Ovary (tissue), 9 donors: Measurements from ENCODE around the gene CCDC106. TPM values are rescaled to one million over a fixed set of nuclear protein-coding genes. Genes with fewer than 3 reads are reported as not detected.
A peak's percentile ranks its signal among the peaks of the same experiment; 100 is the strongest.

Experiments used
- DNase-seq, 5 donors: peaks; one replicate each; pipeline ENCODE4 v3.0.0-alpha.2; 2019 to 2020
- H3K27ac ChIP-seq, 2 donors: fragments of 200-600 bp; one replicate each; pipeline versions ENCODE4 v1.5.1 to v1.8.0; 2019 to 2022
- H3K27me3 ChIP-seq: fragments of 200-600 bp; one replicate; pipeline ENCODE4 v1.8.0; 2022
- H3K36me3 ChIP-seq: fragments of 200-600 bp; sonication (generic); one replicate; pipeline ENCODE4 v1.5.1; 2019
- H3K4me1 ChIP-seq: one replicate; pipeline ENCODE4 v1.8.1; 2013; ENCODE audit warnings: mild to moderate bottlenecking, moderate library complexity; ENCODE audit not compliant: insufficient read depth
- H3K4me3 ChIP-seq: fragments of 200-600 bp; sonication (generic); one replicate; pipeline ENCODE4 v1.5.1; 2017
- H3K9me3 ChIP-seq, 2 donors: fragments of 200-600 bp in 1 of 2; sonication (generic) in 1 of 2; one replicate each; pipeline versions ENCODE4 v1.5.1 to v1.8.1; 2013 to 2019; ENCODE audit warnings: mild to moderate bottlenecking in 1 of 2, moderate library complexity in 1 of 2
- EP300 ChIP-seq: sonication (generic); formaldehyde crosslinking; IDR thresholded peaks from one replicate; pipeline ENCODE4 v1.6.1; 2017; ENCODE audit warnings: antibody characterized with exemption
- POLR2A ChIP-seq: fragments of 450-650 bp; IDR thresholded peaks from one replicate; pipeline ENCODE4 v1.6.1; 2017; ENCODE audit warnings: antibody characterized with exemption, mild to moderate bottlenecking, moderate library complexity
- WGBS, 3 donors: extraction: QIAGEN DNeasy Blood & Tissue Kit in 1 of 3; methylation state at CpG; one replicate each; pipeline versions ENCODE4 v1.1.5 to v1.1.7; 2013 to 2017; 5-methylcytosine and 5-hydroxymethylcytosine counted together
- intact Hi-C, 4 donors: fragments of 100-400 bp; cut with DNase I; formaldehyde crosslinking; loops; one replicate each; pipeline versions ENCODE4 v1.11.0 to v1.15.1; 2022 to 2023
- polyA plus RNA-seq, 2 donors: library from polyadenylated mRNA; stranded (reverse); fragments of 200-250 nt in 1 of 2; fragments of 350-450 nt in 1 of 2; fragmentation: Illumina TruSeq in 1 of 2; extraction: RNeasy Lipid Tissue Mini Kit (QIAGEN cat#74804) in 1 of 2; gene quantifications; one replicate each; pipeline ENCODE4 v1.2.3, GENCODE V29; 2013 to 2014
- total RNA-seq, 7 donors: library from RNA; depleted of rRNA in 2 of 7; stranded (reverse); fragments of >200 nt in 2 of 7; fragmentation: NEBNext Ultra II Directional in 3 of 7; extraction: Animal tissue kit (Norgen Biotek cat#: 25700) in 3 of 7; gene quantifications; one replicate each; pipeline versions ENCODE4 v1.1.0 to v1.2.4, GENCODE V29; 2016 to 2023
- TF ChIP-seq, protein P1 (sequence below), 3 donors: fragments of 450-650 bp in 2 of 3; fragments of 200-600 bp in 1 of 3; IDR thresholded peaks; one replicate each; pipeline versions ENCODE4 v1.5.1 to v1.8.0; 2016 to 2022; ENCODE audit warnings: antibody characterized with exemption in 3 of 3, mild to moderate bottlenecking in 1 of 3
- donor health status: DM: no; HTN: no; CAD: no; lungs with moderate emphysema.
- donor health status: DM: no; HTN: no; CAD: no.
- donor health status: Bipolar disorder and iron deficiency.
- donor health status: DM: yes; HTN: yes; CAD: no.
- donor health status: DM: no; HTN: no; CAD: no.
- donor health status: DM: yes; HTN: yes; CAD: no.

Gene CCDC106
- total and polyA plus RNA-seq, 9 donors, result 3.1 to 20.2 (median 14.5) TPM

DNA sequence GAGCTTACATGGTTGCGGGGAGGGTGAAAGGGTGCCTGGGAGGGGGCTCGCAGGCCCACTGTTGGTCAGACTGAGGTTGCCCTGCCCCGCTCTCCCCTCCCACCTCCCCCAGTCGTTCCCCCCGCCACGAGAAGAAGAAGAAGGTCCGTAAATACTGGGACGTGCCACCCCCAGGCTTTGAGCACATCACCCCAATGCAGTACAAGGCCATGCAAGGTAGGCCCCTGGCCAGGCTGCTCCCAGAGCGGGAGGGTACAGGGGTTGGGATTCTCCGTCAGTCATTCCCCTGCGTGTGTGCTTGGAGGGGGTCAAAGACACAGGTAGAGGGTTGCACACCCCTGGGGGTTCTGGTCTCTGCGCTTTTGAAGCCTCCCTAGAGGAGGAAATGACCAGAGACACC lies 12.4 kb downstream of the CCDC106 start:
- DNase-seq, result no peak
- Histone ChIP-seq H3K4me1 (peaks cover 18% of the 10 kb centered on the region), H3K9me3 (no peaks in the 10 kb centered on the region), H3K36me3 (no peaks in the 10 kb centered on the region), H3K27ac (no peak overlapping the region), H3K27me3 (no peaks in the 10 kb centered on the region), H3K4me3 (no peak overlapping the region)
- WGBS, 3 donors, result 75 to 83% (median 80%) methylated on average over 12 of the region's 12 CpGs
- TF ChIP-seq POLR2A (no peak), EP300 (no peak)
- TF ChIP-seq, protein P1, sequence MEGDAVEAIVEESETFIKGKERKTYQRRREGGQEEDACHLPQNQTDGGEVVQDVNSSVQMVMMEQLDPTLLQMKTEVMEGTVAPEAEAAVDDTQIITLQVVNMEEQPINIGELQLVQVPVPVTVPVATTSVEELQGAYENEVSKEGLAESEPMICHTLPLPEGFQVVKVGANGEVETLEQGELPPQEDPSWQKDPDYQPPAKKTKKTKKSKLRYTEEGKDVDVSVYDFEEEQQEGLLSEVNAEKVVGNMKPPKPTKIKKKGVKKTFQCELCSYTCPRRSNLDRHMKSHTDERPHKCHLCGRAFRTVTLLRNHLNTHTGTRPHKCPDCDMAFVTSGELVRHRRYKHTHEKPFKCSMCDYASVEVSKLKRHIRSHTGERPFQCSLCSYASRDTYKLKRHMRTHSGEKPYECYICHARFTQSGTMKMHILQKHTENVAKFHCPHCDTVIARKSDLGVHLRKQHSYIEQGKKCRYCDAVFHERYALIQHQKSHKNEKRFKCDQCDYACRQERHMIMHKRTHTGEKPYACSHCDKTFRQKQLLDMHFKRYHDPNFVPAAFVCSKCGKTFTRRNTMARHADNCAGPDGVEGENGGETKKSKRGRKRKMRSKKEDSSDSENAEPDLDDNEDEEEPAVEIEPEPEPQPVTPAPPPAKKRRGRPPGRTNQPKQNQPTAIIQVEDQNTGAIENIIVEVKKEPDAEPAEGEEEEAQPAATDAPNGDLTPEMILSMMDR (IDR thresholded peaks at IDR 0.05), result no peak
- intact Hi-C loops, result no loop called here

DNA sequence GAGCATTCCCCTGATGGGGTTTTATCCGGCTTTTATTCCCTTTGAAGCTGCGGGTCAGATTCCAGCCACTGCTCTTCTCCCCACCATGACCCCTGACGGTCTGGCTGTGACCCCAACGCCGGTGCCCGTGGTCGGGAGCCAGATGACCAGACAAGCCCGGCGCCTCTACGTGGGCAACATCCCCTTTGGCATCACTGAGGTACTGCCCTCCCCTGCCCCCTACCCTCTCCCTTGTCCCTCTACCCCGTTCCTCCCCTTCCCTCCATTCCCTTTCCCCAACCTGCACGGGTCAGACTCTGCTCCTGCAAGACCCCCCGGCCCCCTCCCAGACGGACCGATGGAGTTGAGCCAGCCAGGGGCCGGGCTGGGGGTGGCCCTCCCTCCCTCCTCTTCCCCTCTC lies 13.0 kb downstream of the CCDC106 start:
- Histone ChIP-seq H3K27me3 (no peaks in the 10 kb centered on the region), H3K36me3 (no peaks in the 10 kb centered on the region), H3K4me3 (no peak overlapping the region), H3K9me3 (no peaks in the 10 kb centered on the region), H3K4me1 (peaks cover 18% of the 10 kb centered on the region), H3K27ac (no peak overlapping the region)
- intact Hi-C loops, result no loop called here
- 55 to 64% (median 64%) methylated on average over 16 of the region's 16 CpGs for WGBS, 3 donors
- peak in 1 of 5 donors; percentile 31 for DNase-seq
- no peak for TF ChIP-seq EP300
- TF ChIP-seq, protein P1 (IDR thresholded peaks at IDR 0.05), result no peak

DNA sequence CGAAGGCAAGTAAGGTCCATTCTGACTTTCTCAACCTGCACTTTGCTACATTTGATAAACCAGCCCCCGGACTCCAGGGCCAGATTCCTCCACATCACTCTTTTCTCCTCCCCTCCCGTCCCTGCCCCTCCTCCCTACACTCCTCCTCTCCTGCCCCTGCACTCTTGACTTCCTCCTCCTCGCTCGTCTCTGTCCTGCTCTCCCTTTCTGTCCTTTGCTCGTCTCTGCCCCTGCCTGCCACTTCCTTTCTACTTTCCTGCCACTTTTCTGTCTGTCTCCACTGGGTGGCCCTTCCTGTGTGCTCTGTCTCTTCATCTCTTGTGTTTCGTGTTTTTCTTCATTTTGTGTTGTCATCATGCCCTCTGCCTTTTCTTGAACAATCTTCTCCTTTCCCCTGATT lies 13.8 kb downstream of the CCDC106 start:
- 62 to 70% (median 66%) methylated on average over 7 of the region's 7 CpGs for WGBS, 3 donors
- Histone ChIP-seq H3K9me3 (no peaks in the 10 kb centered on the region), H3K4me1 (peaks cover 11% of the 10 kb centered on the region), H3K27me3 (no peaks in the 10 kb centered on the region), H3K4me3 (no peak overlapping the region), H3K27ac (no peak overlapping the region), H3K36me3 (no peaks in the 10 kb centered on the region)
- no peak for DNase-seq
- intact Hi-C loops, result no loop called here
- TF ChIP-seq EP300 (no peak), POLR2A (no peak)
- TF ChIP-seq, protein P1 (IDR thresholded peaks at IDR 0.05), result no peak

DNA sequence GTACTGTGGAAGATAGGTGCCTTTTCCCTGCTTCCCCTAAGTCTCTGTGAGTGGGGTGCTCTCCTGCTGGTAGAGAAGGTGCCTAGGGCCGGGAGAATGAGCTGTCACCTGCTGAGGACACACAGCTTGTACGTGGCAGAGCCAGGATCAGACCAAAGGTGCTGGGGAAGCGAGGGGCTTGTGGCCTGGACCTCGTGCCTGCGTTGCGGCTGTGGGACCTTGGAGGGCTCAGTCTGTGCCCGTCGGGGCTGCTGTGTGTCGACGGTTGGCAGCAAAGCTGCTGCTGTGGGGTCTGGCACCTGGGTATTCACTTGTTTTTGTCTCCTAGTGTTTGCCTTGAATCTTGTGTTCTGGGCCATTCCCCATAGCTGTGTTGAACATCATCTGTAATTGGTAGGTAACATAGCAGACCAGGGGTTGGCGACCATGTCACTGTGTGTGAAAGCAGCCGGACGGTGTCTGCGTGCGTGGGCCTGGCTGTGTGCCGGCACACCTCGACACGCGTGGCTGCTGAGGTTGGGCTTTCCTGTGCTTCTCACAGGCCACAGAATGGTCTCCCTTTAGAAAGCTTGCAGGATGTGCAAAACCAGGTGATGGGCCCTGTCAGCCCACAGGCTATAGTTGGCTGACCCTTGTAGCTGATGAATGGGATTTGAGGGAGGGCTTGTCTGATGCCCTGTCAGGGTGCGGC lies 16.0 kb downstream of the CCDC106 start:
- 78 to 82% (median 78%) methylated on average over 20 of the region's 20 CpGs for WGBS, 3 donors
- no peak overlapping the region for H3K27ac ChIP-seq
- no peaks in the 10 kb centered on the region for H3K27me3 ChIP-seq
- no peak for DNase-seq
- no peaks in the 10 kb centered on the region for H3K9me3 ChIP-seq
- TF ChIP-seq EP300 (no peak), POLR2A (no peak)
- TF ChIP-seq, protein P1 (IDR thresholded peaks at IDR 0.05), result no peak
- H3K4me1 ChIP-seq, result peaks cover 5% of the 10 kb centered on the region
- intact Hi-C loops, result no loop called here
- no peak overlapping the region for H3K4me3 ChIP-seq
- no peaks in the 10 kb centered on the region for H3K36me3 ChIP-seq
